ENCODE data around the gene FER.
"Not testable (repeated sequence)": the region's sequence is repeated elsewhere in the genome, so short reads cannot be mapped to it uniquely, and the experiment has no call there.

DNA sequence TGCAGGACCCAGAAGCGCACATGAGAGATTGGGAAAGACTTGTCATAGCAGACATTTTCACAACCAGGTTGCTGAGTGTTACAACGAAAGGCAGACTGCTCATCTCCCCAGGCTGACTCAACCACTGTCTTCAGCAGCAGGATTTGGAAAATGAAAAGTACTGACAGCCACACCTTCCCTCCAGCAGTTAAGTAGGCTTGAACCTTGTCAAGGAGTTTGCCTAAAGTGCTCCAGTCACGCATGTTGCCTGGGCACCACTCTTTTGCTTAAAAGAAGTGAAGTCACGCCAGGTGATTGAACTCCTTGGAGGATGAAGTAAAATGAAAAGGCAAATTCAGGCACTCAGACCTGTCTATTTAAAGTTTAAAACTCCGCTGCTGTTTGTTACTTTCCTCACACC is 304.5 kb downstream of the FER start:
- TF ChIP-seq, protein P1, sequence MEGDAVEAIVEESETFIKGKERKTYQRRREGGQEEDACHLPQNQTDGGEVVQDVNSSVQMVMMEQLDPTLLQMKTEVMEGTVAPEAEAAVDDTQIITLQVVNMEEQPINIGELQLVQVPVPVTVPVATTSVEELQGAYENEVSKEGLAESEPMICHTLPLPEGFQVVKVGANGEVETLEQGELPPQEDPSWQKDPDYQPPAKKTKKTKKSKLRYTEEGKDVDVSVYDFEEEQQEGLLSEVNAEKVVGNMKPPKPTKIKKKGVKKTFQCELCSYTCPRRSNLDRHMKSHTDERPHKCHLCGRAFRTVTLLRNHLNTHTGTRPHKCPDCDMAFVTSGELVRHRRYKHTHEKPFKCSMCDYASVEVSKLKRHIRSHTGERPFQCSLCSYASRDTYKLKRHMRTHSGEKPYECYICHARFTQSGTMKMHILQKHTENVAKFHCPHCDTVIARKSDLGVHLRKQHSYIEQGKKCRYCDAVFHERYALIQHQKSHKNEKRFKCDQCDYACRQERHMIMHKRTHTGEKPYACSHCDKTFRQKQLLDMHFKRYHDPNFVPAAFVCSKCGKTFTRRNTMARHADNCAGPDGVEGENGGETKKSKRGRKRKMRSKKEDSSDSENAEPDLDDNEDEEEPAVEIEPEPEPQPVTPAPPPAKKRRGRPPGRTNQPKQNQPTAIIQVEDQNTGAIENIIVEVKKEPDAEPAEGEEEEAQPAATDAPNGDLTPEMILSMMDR (optimal IDR thresholded peaks at IDR 0.05 in 1 of 3, IDR thresholded peaks at IDR 0.05 in 1 of 3, conservative IDR thresholded peaks at IDR 0.05 in 1 of 3; ENCODE audit: extremely low read depth in 1 of 3, insufficient read depth in 2 of 3, low read length in 3 of 3) = not testable (repeated sequence)
- not testable (repeated sequence) for TF ChIP-seq EZH2 (IDR thresholded peaks at IDR 0.05; ENCODE audit: low read length)

Data from keratinocyte (primary cell).